ENCODE data around the gene DCXR. TPM values are rescaled to one million over a fixed set of nuclear protein-coding genes. Genes with fewer than 3 reads are reported as not detected.

The DCXR gene
- total and polyA plus RNA-seq, 2 of the 13 experiments (the other 11 are each of a cell fraction or from before 2014, with no cell fraction given) = 287 to 311 TPM

DNA sequence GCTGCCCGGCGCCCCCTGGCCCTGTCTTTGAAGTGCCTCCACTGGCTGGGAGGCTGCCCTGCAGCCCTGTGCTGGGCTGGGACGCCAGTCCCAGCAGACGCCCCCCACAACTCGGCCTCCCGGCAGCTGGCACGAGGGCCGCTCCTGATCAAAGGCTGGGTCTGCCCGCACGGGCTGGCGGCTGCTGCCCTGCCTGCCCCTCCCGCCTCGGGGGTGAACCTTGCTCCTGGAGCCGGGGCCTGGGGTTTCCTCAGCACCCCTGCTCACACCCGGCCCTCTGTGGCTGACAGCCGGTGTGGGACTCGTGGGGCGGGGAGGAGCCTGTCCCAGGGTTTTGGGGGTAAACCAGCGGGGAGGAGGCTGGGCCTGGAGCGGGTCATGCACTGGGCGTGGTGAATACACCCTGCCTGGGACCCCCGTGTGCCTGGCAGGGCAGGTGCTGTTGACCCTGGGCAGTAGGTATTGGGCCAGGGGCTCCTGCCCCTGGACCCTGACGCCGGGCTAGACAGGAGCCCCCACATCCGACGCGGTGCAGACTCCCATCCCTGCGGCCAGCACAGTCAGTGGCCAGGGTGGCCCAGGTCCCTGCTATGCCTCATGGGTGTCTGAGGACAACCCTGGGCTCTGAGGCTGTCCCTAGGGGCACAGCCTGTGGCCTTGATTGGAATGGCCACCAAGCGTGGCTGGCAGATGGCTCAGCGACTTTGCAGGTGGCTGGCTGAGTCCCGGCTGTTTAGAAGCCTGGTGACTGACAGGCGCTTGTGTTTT lies 36.5 kb downstream of the DCXR start (continued):
- TF ChIP-seq, protein P1, sequence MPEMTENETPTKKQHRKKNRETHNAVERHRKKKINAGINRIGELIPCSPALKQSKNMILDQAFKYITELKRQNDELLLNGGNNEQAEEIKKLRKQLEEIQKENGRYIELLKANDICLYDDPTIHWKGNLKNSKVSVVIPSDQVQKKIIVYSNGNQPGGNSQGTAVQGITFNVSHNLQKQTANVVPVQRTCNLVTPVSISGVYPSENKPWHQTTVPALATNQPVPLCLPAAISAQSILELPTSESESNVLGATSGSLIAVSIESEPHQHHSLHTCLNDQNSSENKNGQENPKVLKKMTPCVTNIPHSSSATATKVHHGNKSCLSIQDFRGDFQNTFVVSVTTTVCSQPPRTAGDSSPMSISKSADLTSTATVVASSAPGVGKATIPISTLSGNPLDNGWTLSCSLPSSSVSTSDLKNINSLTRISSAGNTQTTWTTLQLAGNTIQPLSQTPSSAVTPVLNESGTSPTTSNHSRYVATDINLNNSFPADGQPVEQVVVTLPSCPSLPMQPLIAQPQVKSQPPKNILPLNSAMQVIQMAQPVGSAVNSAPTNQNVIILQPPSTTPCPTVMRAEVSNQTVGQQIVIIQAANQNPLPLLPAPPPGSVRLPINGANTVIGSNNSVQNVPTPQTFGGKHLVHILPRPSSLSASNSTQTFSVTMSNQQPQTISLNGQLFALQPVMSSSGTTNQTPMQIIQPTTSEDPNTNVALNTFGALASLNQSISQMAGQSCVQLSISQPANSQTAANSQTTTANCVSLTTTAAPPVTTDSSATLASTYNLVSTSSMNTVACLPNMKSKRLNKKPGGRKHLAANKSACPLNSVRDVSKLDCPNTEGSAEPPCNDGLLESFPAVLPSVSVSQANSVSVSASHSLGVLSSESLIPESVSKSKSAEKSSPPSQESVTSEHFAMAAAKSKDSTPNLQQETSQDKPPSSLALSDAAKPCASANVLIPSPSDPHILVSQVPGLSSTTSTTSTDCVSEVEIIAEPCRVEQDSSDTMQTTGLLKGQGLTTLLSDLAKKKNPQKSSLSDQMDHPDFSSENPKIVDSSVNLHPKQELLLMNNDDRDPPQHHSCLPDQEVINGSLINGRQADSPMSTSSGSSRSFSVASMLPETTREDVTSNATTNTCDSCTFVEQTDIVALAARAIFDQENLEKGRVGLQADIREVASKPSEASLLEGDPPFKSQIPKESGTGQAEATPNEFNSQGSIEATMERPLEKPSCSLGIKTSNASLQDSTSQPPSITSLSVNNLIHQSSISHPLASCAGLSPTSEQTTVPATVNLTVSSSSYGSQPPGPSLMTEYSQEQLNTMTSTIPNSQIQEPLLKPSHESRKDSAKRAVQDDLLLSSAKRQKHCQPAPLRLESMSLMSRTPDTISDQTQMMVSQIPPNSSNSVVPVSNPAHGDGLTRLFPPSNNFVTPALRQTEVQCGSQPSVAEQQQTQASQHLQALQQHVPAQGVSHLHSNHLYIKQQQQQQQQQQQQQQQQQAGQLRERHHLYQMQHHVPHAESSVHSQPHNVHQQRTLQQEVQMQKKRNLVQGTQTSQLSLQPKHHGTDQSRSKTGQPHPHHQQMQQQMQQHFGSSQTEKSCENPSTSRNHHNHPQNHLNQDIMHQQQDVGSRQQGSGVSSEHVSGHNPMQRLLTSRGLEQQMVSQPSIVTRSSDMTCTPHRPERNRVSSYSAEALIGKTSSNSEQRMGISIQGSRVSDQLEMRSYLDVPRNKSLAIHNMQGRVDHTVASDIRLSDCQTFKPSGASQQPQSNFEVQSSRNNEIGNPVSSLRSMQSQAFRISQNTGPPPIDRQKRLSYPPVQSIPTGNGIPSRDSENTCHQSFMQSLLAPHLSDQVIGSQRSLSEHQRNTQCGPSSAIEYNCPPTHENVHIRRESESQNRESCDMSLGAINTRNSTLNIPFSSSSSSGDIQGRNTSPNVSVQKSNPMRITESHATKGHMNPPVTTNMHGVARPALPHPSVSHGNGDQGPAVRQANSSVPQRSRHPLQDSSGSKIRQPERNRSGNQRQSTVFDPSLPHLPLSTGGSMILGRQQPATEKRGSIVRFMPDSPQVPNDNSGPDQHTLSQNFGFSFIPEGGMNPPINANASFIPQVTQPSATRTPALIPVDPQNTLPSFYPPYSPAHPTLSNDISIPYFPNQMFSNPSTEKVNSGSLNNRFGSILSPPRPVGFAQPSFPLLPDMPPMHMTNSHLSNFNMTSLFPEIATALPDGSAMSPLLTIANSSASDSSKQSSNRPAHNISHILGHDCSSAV (CRISPR knock-in tag; IDR thresholded peaks at IDR 0.05; ENCODE audit: borderline replicate concordance) = no peak; the same call in 1 of the 2 replicates
- TF ChIP-seq ZNF101 (CRISPR knock-in tag; IDR thresholded peaks at IDR 0.05; ENCODE audit: borderline replicate concordance, low read depth) (peak; percentile 45; the same call in 1 of the 2 replicates), NONO (IDR thresholded peaks at IDR 0.05) (no peak), NONO (CRISPR knock-in tag; conservative IDR thresholded peaks at IDR 0.05) (peak; percentile 92), MAFF (IDR thresholded peaks at IDR 0.05; ENCODE audit: low read depth, low read length) (no peak), CHD4 (IDR thresholded peaks at IDR 0.05; ENCODE audit: borderline replicate concordance, low read length) (no peak; the same call in 1 of the 2 replicates), SUZ12 (IDR thresholded peaks at IDR 0.05; ENCODE audit: low read depth, low read length) (no peak), RBFOX2 (IDR thresholded peaks at IDR 0.05; ENCODE audit: low read depth, low read length) (peak; percentile 97), ZNF230 (CRISPR knock-in tag; IDR thresholded peaks at IDR 0.05) (peak; percentile 10; the same call in 1 of the 2 replicates), RORA (CRISPR knock-in tag; IDR thresholded peaks at IDR 0.05) (no peak), ISX (CRISPR knock-in tag; conservative IDR thresholded peaks at IDR 0.05) (0 out of 2 replicates have a peak, but pooled peaks have one; percentile 33), SOX6 (IDR thresholded peaks at IDR 0.05) (no peak), SOX6 (CRISPR knock-in tag; IDR thresholded peaks at IDR 0.05) (peak; percentile 92), ZNF776 (CRISPR knock-in tag; IDR thresholded peaks at IDR 0.05) (peak; percentile 86), ZNF296 (CRISPR knock-in tag; conservative IDR thresholded peaks at IDR 0.05) (peak; percentile 94), MTF1 (CRISPR knock-in tag; IDR thresholded peaks at IDR 0.05) (0 out of 2 replicates have a peak, but pooled peaks have one; percentile 78), ETV6 (CRISPR knock-in tag; conservative IDR thresholded peaks at IDR 0.05) (peak; percentile 79), SATB2 (CRISPR knock-in tag; IDR thresholded peaks at IDR 0.05) (no peak; the same call in 1 of the 2 replicates), NFRKB (IDR thresholded peaks at IDR 0.05) (no peak), CREB1 (IDR thresholded peaks at IDR 0.05) (no peak), CREB1 (CRISPR knock-in tag; IDR thresholded peaks at IDR 0.05) (no peak), IKZF4 (CRISPR knock-in tag; IDR thresholded peaks at IDR 0.05; ENCODE audit: borderline replicate concordance, low read depth, not compliant biosample characterization) (no peak)
- TF ChIP-seq, protein P2, sequence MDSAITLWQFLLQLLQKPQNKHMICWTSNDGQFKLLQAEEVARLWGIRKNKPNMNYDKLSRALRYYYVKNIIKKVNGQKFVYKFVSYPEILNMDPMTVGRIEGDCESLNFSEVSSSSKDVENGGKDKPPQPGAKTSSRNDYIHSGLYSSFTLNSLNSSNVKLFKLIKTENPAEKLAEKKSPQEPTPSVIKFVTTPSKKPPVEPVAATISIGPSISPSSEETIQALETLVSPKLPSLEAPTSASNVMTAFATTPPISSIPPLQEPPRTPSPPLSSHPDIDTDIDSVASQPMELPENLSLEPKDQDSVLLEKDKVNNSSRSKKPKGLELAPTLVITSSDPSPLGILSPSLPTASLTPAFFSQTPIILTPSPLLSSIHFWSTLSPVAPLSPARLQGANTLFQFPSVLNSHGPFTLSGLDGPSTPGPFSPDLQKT (CRISPR knock-in tag; IDR thresholded peaks at IDR 0.05; ENCODE audit: borderline replicate concordance) = no peak
